Kidney (tissue), 14 donors: Measurements from ENCODE around the gene OR51S1. TPM values are rescaled to one million over a fixed set of nuclear protein-coding genes. Genes with fewer than 3 reads are reported as not detected.

Experiments used
- DNase-seq, 5 donors: peaks; one replicate each; pipeline ENCODE4 v3.0.0-alpha.2; 2013 to 2020
- FAIRE-seq: peaks from 2 replicates; lab custom pipeline; 2012; peaks lifted over from hg19 to GRCh38; lab: Jason Lieb, UNC
- H3K27ac ChIP-seq, 2 donors: one replicate each; pipeline ENCODE4 v1.7.0; 2013; ENCODE audit warnings: low read depth in 2 of 2, low read length in 2 of 2, inconsistent platforms in 1 of 2
- H3K27me3 ChIP-seq: one replicate; pipeline ENCODE4 v1.7.1; 2013; ENCODE audit warnings: low read length, inconsistent platforms; ENCODE audit not compliant: control insufficient read depth, insufficient read depth
- H3K36me3 ChIP-seq, 3 donors: one replicate each; pipeline versions ENCODE4 v1.7.0 to v1.7.1; 2013; ENCODE audit warnings: low read length in 3 of 3, control low read depth in 1 of 3, inconsistent platforms in 1 of 3; ENCODE audit not compliant: insufficient read depth in 3 of 3, control insufficient read depth in 2 of 3
- H3K4me1 ChIP-seq, 3 donors: one replicate each; pipeline versions ENCODE4 v1.7.0 to v1.7.1; 2013; ENCODE audit warnings: low read length in 3 of 3, inconsistent platforms in 1 of 3, low read depth in 1 of 3; ENCODE audit not compliant: control insufficient read depth in 2 of 3, insufficient read depth in 2 of 3
- H3K4me3 ChIP-seq, 3 donors: one replicate each; pipeline versions ENCODE4 v1.7.0 to v1.8.1; 2013; ENCODE audit warnings: low read length in 3 of 3, control low read depth in 1 of 3, inconsistent platforms in 1 of 3
- H3K9ac ChIP-seq, 3 donors: one replicate each; pipeline versions ENCODE4 v1.7.0 to v1.7.1; 2013; ENCODE audit warnings: low read length in 3 of 3, control low read depth in 1 of 3, inconsistent platforms in 1 of 3
- H3K9me3 ChIP-seq, 3 donors: one replicate each; pipeline versions ENCODE4 v1.7.0 to v1.7.1; 2013; ENCODE audit warnings: low read length in 3 of 3, control low read depth in 1 of 3, inconsistent platforms in 1 of 3; ENCODE audit not compliant: control insufficient read depth in 2 of 3, insufficient read depth in 1 of 3
- CTCF ChIP-seq: IDR thresholded peaks from 3 replicates; pipeline ENCODE4 v1.5.1; 2012; ENCODE audit warnings: mild to moderate bottlenecking, moderate library complexity, borderline replicate concordance; ENCODE audit not compliant: insufficient read depth; ENCODE audit errors: extremely low read depth
- intact Hi-C: fragments of 100-400 bp; cut with DNase I; formaldehyde crosslinking; loops from one replicate; pipeline ENCODE4 v1.11.1; 2022
- polyA plus RNA-seq: library from polyadenylated mRNA; stranded (reverse); fragments of 350-450 nt; fragmentation: Illumina TruSeq; extraction: RNeasy Lipid Tissue Mini Kit (QIAGEN cat#74804); gene quantifications from one replicate; pipeline ENCODE4 v1.2.3, GENCODE V29; 2014; ENCODE audit warnings: low read depth, low replicate concordance; ENCODE audit not compliant: insufficient read depth
- total RNA-seq: library from RNA; stranded (reverse); fragmentation: NEBNext Ultra II Directional; extraction: Animal tissue kit (Norgen Biotek cat#: 25700); gene quantifications from one replicate; pipeline ENCODE4 v1.2.1, GENCODE V29; 2021
- donor health status: control.
- donor health status: control.
- donor health status: control.
- donor health status: control.
- donor health status: control.
- donor health status: DM: yes; HTN: yes; CAD: no.
- donor health status: Normal renal cell carcinoma (clear cell type).

OR51S1 gene
- total and polyA plus RNA-seq, 2 donors from 2014 or later, result not detected

GRCh38 chr11:4839851-4840549 is 9.0 kb downstream of the OR51S1 start:
- H3K9ac ChIP-seq, result no peak overlapping the region
- intact Hi-C loops, result no loop called here
- H3K4me3 ChIP-seq, result no peak overlapping the region
- no peaks in the 10 kb centered on the region for H3K9me3 ChIP-seq
- H3K27ac ChIP-seq, result no peak overlapping the region
- H3K4me1 ChIP-seq, result no peaks in the 10 kb centered on the region
- no peak for FAIRE-seq
- no peak for DNase-seq
- H3K27me3 ChIP-seq, result no peaks in the 10 kb centered on the region
- no peak for TF ChIP-seq CTCF
- H3K36me3 ChIP-seq, result no peaks in the 10 kb centered on the region

- no peak overlapping the region for H3K9ac ChIP-seq
- intact Hi-C loops, result no loop called here
- H3K9me3 ChIP-seq, result no peaks in the 10 kb centered on the region
- H3K4me1 ChIP-seq, result no peaks in the 10 kb centered on the region
- H3K27ac ChIP-seq, result no peak overlapping the region
- no peak for TF ChIP-seq CTCF
- DNase-seq, result peak in 1 of 5 donors; percentile 35
- no peak overlapping the region for H3K4me3 ChIP-seq
- H3K27me3 ChIP-seq, result no peaks in the 10 kb centered on the region
- no peak for FAIRE-seq
- H3K36me3 ChIP-seq, result no peaks in the 10 kb centered on the region
Measured at GRCh38 chr11:4830909-4831308, 18.1 kb downstream of the OR51S1 start.

- Histone ChIP-seq H3K9ac (no peak overlapping the region), H3K4me1 (no peaks in the 10 kb centered on the region), H3K4me3 (no peak overlapping the region), H3K27ac (no peak overlapping the region), H3K9me3 (no peaks in the 10 kb centered on the region), H3K27me3 (no peaks in the 10 kb centered on the region), H3K36me3 (no peaks in the 10 kb centered on the region)
- no peak for TF ChIP-seq CTCF
- DNase-seq (peak in 3 of 5 donors; percentile 31 to 81 (median 72)), FAIRE-seq (no peak)
- intact Hi-C loops, result no loop called here
Measured at GRCh38 chr11:4830346-4830745, 18.7 kb downstream of the OR51S1 start.
